GM19351 (cell line): ENCODE data around the gene ZER1.
"Not testable (repeated sequence)": the region's sequence is repeated elsewhere in the genome, so short reads cannot be mapped to it uniquely, and the experiment has no call there.

Source experiments
- ATAC-seq: cut with Tn5 transposase; IDR thresholded peaks from one replicate; pipeline ENCODE4 v1.9.1; 2021; ENCODE audit warnings: mild to moderate bottlenecking, moderate library complexity; ENCODE audit not compliant: unreplicated experiment

Gene ZER1

GRCh38 chr9:128718047-128718446, 53.7 kb downstream of the ZER1 start:
- ATAC-seq = no peak

- ATAC-seq = no peak
These were observed 55.0 kb downstream of the ZER1 start for GRCh38 chr9:128716581-128717254.

GRCh38 chr9:128715436-128715750, 56.3 kb downstream of the ZER1 start:
- no peak for ATAC-seq

GRCh38 chr9:128714586-128715435, 56.9 kb downstream of the ZER1 start:
- no peak for ATAC-seq

- ATAC-seq = no peak
These were observed 57.7 kb downstream of the ZER1 start for GRCh38 chr9:128713941-128714573.

GRCh38 chr9:128713411-128713780, 58.3 kb downstream of the ZER1 start:
- ATAC-seq = no peak

- no peak for ATAC-seq
These were observed 59.0 kb downstream of the ZER1 start for GRCh38 chr9:128712451-128713410.

- no peak for ATAC-seq
These were observed 64.3 kb downstream of the ZER1 start for GRCh38 chr9:128707446-128707845.

GRCh38 chr9:128706671-128707381, 64.9 kb downstream of the ZER1 start:
- ATAC-seq = no peak

GRCh38 chr9:128706045-128706444, 65.7 kb downstream of the ZER1 start:
- ATAC-seq = no peak

- ATAC-seq = no peak
These were observed 66.4 kb downstream of the ZER1 start for GRCh38 chr9:128705051-128705965.

GRCh38 chr9:128704356-128704670, 67.4 kb downstream of the ZER1 start:
- no peak for ATAC-seq

- ATAC-seq = no peak
These were observed 67.9 kb downstream of the ZER1 start for GRCh38 chr9:128703616-128704355.

GRCh38 chr9:128702949-128703615, 68.6 kb downstream of the ZER1 start:
- ATAC-seq = peak; percentile 32

- ATAC-seq = peak; percentile 78
These were observed 69.2 kb downstream of the ZER1 start, which contains the start of gene PKN3 for GRCh38 chr9:128702445-128702948. Gene PKN3, plus strand, starts transcription at chr9:128702503. Its CDS starts 413 bp downstream, at chr9:128702916.

GRCh38 chr9:128701227-128701854, 70.4 kb downstream of the ZER1 start:
- no peak for ATAC-seq

- ATAC-seq = not testable (repeated sequence)
These were observed 72.5 kb downstream of the ZER1 start for GRCh38 chr9:128699096-128699795.
